ENCODE measurements around the gene NCSTN. TPM values are rescaled to one million over a fixed set of nuclear protein-coding genes. Genes with fewer than 3 reads are reported as not detected.

NCSTN gene
- total RNA-seq, 1 experiment from 2014 or later: 67.8 TPM

GRCh38 chr1:160326418-160326817 lies 16.8 kb upstream of the NCSTN start:
- Histone ChIP-seq H3K18ac (ENCODE audit: insufficient read length, low read depth, low read length) (no peak overlapping the region), H2BK5ac (ENCODE audit: insufficient read length, low read length) (no peak overlapping the region), H2AFZ (ENCODE audit: low read length) (no peak overlapping the region), H2BK15ac (ENCODE audit: low read depth, low read length) (no peak overlapping the region), H3K27me3 (ENCODE audit: insufficient read depth, low read length) (no peaks in the 10 kb centered on the region), H2BK120ac (ENCODE audit: low read depth, low read length, poor library complexity, severe bottlenecking) (no peak overlapping the region), H2BK20ac (ENCODE audit: low read depth, low read length, poor library complexity, severe bottlenecking) (no peak overlapping the region), H4K91ac (ENCODE audit: insufficient read length, low read depth, low read length) (no peak overlapping the region), H3K79me1 (ENCODE audit: insufficient read depth, low read depth, low read length, poor library complexity, severe bottlenecking) (no peaks in the 10 kb centered on the region), H4K5ac (ENCODE audit: insufficient read length, low read depth, low read length) (no peak overlapping the region), H3K56ac (ENCODE audit: insufficient read length, low read depth, low read length) (no peak overlapping the region), H3T11ph (ENCODE audit: low read length) (no peak overlapping the region), H4K8ac (replicated peaks; ENCODE audit: insufficient read length, low read depth, low read length) (no peak overlapping the region), H3K27ac (ENCODE audit: insufficient read length, low read depth, low read length) (no peak overlapping the region), H4K20me1 (ENCODE audit: control insufficient read depth, insufficient read depth, insufficient read length) (no peaks in the 10 kb centered on the region), H3K9me3 (ENCODE audit: control insufficient read depth, low read depth, low read length) (no peaks in the 10 kb centered on the region), H3K4ac (ENCODE audit: low read depth, low read length) (no peak overlapping the region), H3K79me2 (ENCODE audit: insufficient read depth, low read length) (no peaks in the 10 kb centered on the region), H3K4me2 (ENCODE audit: insufficient read depth, insufficient read length, low read length) (no peak overlapping the region), H3K23me2 (ENCODE audit: insufficient read length, low read depth, low read length, poor library complexity, severe bottlenecking) (no peaks in the 10 kb centered on the region), H2BK12ac (ENCODE audit: insufficient read length, low read depth, low read length) (no peak overlapping the region), H3K4me1 (ENCODE audit: insufficient read depth, low read length) (no peaks in the 10 kb centered on the region), H3K9ac (ENCODE audit: extremely low read depth, insufficient read length, low read length) (no peak overlapping the region), H2AK5ac (ENCODE audit: insufficient read length, low read length) (no peak overlapping the region), H3K23ac (ENCODE audit: insufficient read length, low read depth, low read length) (no peak overlapping the region), H3K14ac (ENCODE audit: insufficient read depth, low read length) (no peak overlapping the region)
- Mint-ChIP-seq H3K4me1 (no peaks in the 10 kb centered on the region), H3K27me3 (ENCODE audit: low read depth) (no peaks in the 10 kb centered on the region), H3K36me3 (ENCODE audit: insufficient read depth in 1 of 3, low read depth in 3 of 3) (peaks cover 23 to 77% (median 70%) of the 10 kb centered on the region in 3 experiments; a peak in 6 of 7 replicates), H3K4me3 (no peak overlapping the region), H3K27ac (no peak overlapping the region), H3K9me3 (no peaks in the 10 kb centered on the region)
- TF ChIP-seq CTCF (conservative IDR thresholded peaks at IDR 0.05): no peak
- no CpG with 5 or more reads among the region's 5 CpGs for WGBS (ENCODE audit: extremely low coverage, insufficient read length, low lambda C conversion rate)
- DNase-seq: no peak

Measured in H9 (cell line).